Ovary (tissue), 3 donors: ENCODE data around the gene DDRGK1.

ENCODE experiments used
- CTCF ChIP-seq, 3 donors: fragments of 450-650 bp in 2 of 3; fragments of 200-600 bp in 1 of 3; IDR thresholded peaks; one replicate each; pipeline versions ENCODE4 v1.5.1 to v1.8.0; 2016 to 2022; ENCODE audit warnings: antibody characterized with exemption in 3 of 3, mild to moderate bottlenecking in 1 of 3
- EP300 ChIP-seq: sonication (generic); formaldehyde crosslinking; IDR thresholded peaks from one replicate; pipeline ENCODE4 v1.6.1; 2017; ENCODE audit warnings: antibody characterized with exemption
- POLR2A ChIP-seq: fragments of 450-650 bp; IDR thresholded peaks from one replicate; pipeline ENCODE4 v1.6.1; 2017; ENCODE audit warnings: antibody characterized with exemption, mild to moderate bottlenecking, moderate library complexity
- donor health status: DM: no; HTN: no; CAD: no.

- TF ChIP-seq EP300 (no peak), POLR2A (no peak), CTCF (IDR thresholded peaks at IDR 0.05) (no peak)
These were observed 20.4 kb upstream of the DDRGK1 start for GRCh38 chr20:3224681-3225421.
